ENCODE measurements around the gene KIAA1549.

DNA sequence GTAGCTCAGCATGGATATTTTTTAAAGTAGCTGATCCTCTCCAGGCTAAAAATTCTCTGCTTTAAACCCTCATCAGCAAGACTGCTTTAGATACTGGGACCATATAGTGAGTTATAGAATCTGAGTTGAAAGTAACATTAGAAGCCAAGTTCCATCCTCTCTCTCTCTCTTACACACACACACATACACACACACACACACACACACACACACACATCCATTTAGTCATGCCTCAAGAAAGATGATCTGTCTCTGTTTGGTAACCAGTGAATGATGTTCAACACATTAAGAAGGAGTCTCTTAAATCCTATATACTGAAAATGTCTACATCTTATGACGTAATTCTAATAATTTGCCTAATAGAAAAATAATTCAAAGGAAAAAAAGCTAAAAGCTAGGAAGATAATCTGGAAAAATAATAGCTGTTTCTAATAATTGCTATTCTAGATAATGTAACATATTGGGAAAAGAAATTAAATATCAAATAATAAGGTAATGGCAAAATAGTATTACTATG lies 166.3 kb downstream of the KIAA1549 start:
- TF ChIP-seq POLR2AphosphoS5 (IDR thresholded peaks at IDR 0.05), result no peak
- no peak for TF ChIP-seq EP300 (IDR thresholded peaks at IDR 0.05)

Data from suprapubic skin (tissue), 4 donors.